C4-2B (cell line): ENCODE measurements around the gene MAOB.

Experiments used
- H3K27ac ChIP-seq: fragments of 450-650 bp; 2 replicates; pipeline ENCODE4 v1.5.1; 2017
- CTCF ChIP-seq: fragments of 450-650 bp; conservative IDR thresholded peaks from 2 replicates; pipeline ENCODE4 v1.5.1; 2017; ENCODE audit warnings: mild to moderate bottlenecking
- ZFX ChIP-seq: fragments of 450-650 bp; IDR thresholded peaks from 2 replicates; pipeline ENCODE4 v1.6.1; 2017

Gene MAOB

GRCh38 chrX:43860646-43861370 lies 21.4 kb downstream of the MAOB start:
- TF ChIP-seq ZFX (no peak), CTCF (no peak)
- no peak overlapping the region for H3K27ac ChIP-seq

DNA sequence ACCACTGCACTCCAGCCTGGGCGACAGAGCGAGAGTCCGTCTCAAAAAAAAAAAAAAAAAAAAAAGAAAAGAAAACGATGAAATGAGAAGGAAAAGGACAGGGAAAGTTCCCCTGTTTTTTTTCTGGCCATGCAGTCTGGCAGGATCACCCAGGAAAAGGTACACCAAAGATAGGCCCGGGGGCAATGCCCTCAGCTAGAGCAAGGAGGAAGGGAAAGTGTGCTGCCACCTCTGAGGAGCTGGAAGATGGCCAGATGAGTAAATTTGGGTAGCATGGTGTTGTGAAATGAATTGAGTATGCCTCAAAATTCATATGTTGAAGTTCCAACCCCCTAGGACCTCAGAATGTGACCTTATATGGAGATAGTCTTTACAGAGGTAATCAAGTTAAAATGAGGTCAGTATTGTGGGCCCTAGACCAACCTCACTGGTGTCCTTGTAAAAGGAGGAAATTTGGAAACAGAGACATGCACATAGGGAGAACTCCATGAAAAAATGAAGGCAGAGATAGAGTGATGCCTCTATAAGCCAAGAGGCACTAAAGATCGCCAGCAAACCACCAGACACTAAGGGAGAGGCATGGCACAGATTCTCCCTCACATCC lies 28.9 kb downstream of the MAOB start:
- H3K27ac ChIP-seq, result no peak overlapping the region
- no peak for TF ChIP-seq ZFX
- no peak for TF ChIP-seq CTCF

- TF ChIP-seq CTCF, result no peak
- TF ChIP-seq ZFX, result no peak
- H3K27ac ChIP-seq, result no peak overlapping the region
Observed at GRCh38 chrX:43850629-43851028, 31.6 kb downstream of the MAOB start.

DNA sequence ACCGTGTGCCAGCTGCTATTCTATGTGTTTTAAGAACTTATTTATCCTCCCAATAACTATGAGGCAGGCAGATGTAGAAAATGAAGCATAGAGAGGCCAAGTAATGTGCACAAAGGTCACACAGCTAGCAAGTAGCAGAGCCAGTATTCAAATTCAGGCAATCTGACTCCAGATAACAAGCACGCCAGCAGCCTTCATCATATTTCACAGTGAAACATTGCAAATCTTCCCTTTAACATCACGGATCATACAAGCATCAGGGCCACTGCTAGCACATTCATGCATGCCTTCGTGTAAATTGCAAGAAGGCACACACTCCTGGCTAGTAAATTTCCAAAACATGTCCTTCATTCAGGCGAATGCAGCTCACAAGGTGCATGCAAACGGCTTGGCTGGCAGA lies 33.1 kb downstream of the MAOB start:
- no peak for TF ChIP-seq ZFX
- H3K27ac ChIP-seq, result no peak overlapping the region

DNA sequence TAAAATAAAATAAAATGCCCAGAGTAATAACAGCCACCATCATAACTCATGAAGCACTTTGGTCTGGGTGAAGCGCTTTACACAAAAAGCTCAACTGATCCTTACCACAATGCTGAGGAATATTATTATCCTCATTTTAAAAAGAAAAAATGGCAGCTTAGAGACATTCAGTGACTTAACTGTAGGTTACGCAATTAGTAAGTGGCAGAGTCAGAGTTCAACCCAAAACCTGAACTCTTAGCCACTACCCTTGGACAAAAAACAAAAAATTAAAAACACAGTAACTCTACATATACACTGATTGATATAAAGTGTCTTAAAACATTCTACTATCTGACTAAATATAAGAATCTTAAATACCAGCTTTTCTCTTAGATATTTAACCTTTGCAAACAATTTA lies 34.9 kb downstream of the MAOB start:
- no peak overlapping the region for H3K27ac ChIP-seq
- TF ChIP-seq ZFX (no peak), CTCF (no peak)

GRCh38 chrX:43846558-43846957 lies 35.7 kb downstream of the MAOB start:
- no peak for TF ChIP-seq CTCF
- no peak for TF ChIP-seq ZFX
- H3K27ac ChIP-seq, result no peak overlapping the region

GRCh38 chrX:43845776-43846175 lies 36.5 kb downstream of the MAOB start:
- no peak overlapping the region for H3K27ac ChIP-seq
- no peak for TF ChIP-seq ZFX
- TF ChIP-seq CTCF, result no peak

DNA sequence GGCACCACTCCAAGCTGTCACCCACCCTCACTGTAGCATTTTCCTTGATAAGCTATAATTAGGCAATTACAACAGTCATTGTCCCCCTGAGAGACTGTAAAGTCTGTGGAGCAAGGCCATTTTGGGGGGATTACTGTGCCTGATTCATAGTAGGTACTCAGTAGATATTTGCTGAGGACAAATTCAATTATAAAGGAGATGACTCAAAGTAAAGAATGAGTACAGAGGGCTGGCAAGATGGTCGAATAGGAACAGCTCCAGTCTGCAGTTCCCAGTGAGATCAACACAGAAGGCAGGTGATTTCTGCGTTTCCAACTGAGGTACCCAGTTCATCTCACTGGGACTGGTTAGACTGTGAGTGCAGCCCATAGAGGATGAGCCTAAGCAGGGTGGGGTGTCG lies 42.0 kb downstream of the MAOB start:
- TF ChIP-seq ZFX (no peak), CTCF (no peak)

More for the DNA sequence above, 42.0 kb downstream of the MAOB start:
- H3K27ac ChIP-seq, result no peak overlapping the region
